HG03064 (cell line): Measurements from ENCODE around the gene ACTN1.

Experiments
- ATAC-seq: cut with Tn5 transposase; IDR thresholded peaks from one replicate; pipeline ENCODE4 v1.9.1; 2021; ENCODE audit warnings: low read depth; ENCODE audit not compliant: unreplicated experiment

The ACTN1 gene

DNA sequence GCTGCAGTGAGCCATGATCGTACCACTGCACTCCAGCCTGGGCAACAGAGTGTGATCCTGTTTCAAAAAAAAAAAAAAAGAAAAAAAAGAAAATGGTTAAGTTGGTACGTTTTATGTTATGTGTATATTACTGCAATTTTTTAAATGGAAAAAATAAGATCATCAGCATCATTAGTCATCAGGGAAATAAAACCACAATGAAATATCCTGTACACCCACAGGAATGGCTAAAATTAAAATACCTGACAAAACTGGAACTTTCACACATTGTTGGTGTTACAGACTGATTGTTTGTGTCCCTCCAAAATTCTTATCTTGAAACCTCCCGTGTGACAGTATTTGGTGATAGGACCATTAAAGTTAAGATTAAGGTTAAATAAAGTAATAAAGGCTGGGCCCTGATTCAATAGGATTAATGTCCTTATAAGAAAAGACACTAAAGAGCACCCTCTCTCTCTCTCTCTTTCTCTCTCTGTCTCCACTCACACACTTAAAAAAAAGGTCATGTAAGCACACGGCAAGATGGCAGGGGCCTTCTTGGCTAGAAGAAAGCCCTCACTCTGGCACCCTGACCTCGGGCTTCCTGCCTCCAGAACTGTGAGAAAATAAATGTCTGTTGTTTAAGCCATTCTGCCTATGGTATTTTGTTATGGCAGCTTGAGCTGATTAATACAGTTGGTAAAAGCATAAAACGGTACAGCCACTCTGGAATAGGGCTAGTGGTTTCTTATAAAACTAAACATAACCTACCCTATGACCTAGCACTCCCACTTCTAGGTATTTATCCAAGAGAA lies 137.9 kb downstream of the ACTN1 start:
- no peak for ATAC-seq

DNA sequence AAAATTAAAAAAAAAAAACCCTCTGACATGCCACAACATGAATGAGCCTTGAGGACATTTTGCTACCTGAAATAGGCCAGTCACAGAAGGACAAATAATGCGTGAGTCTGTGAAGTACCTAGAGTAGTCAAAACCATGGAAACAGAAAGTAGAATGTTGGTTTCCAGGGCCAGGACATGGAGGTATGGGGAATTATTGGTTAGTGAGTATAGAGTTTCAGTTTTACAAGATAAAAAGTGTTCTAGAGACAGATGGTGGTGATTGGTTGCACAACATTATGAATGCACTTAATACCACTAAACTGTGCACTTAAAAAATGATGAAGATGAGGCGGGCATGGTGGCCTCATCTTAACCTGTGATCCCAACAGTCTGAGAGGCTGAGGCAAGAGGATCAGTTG lies 138.6 kb downstream of the ACTN1 start:
- no peak for ATAC-seq

DNA sequence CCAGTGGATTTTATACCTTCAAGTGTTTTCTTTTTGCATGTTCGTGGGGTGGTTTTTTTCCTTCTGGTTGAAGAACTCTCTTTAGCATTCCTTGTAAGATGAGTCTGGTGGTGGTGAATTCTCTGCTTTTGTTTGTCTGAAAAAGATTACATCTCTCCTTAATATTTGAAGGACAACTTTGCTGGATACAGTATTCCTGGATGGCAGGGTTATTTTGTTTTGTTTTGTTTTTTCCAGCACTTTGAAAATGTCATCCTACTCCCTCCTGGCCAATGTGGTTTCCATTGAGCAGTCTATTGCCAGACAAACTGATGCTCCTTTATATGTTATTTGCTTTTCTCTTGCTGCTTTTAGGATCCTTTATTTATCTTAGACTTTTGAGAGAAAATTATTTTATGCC lies 143.0 kb downstream of the ACTN1 start:
- ATAC-seq = no peak

DNA sequence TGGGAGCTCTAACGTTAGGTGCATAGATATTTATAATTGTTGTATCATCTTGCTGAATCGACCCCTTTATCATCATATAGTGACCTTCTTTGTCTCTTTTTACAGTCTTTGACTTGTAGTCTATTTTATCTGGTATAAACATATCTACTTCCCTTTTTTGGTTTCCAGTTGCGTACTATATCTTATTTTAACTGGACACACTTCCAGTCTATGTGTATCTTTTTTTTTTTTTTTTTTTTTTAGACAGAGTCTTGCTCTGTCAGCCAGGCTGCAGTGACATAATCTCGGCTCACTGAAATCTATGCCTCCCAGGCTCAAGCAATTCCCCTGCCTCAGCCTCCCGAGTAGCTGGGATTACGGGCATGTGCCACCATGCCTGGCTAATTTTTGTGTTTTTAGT lies 144.3 kb downstream of the ACTN1 start:
- ATAC-seq = no peak

DNA sequence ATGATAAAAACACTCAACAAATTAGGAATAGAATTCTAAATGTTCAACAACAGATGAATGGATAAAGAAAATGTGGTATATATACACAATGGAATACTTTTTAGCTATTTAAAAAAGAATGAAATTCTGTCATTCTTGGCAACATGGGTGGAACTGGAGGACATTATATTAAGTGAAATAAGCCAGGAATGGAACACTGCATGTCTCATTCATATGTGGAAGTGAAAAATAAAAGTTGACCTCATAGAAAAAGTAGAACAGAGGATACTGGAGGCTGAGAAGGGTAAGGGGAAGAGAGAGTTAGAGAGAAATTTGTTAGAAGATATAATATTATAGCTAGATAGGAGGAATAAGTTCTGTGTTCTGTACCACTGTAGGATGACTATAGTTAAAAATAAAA lies 150.4 kb downstream of the ACTN1 start:
- no peak for ATAC-seq

DNA sequence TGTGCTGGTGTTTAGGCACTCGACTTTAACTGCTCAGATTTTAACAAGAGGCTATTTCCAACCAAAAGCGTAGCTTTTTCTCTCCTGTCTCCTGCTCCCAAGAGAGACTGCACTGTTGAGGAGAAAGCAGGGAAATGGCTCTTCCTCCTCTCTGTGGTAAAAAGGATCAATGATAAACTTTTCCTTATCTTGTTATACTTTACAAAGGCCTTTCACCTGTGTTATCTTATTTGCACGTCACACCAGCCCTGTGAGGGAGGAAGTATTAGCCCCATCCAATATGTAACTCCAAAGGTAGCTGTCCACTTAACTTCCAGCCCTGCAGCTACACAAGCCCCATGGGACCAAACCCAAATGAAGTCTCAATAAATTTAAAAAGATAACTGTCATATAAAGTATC lies 153.4 kb downstream of the ACTN1 start:
- ATAC-seq = no peak

DNA sequence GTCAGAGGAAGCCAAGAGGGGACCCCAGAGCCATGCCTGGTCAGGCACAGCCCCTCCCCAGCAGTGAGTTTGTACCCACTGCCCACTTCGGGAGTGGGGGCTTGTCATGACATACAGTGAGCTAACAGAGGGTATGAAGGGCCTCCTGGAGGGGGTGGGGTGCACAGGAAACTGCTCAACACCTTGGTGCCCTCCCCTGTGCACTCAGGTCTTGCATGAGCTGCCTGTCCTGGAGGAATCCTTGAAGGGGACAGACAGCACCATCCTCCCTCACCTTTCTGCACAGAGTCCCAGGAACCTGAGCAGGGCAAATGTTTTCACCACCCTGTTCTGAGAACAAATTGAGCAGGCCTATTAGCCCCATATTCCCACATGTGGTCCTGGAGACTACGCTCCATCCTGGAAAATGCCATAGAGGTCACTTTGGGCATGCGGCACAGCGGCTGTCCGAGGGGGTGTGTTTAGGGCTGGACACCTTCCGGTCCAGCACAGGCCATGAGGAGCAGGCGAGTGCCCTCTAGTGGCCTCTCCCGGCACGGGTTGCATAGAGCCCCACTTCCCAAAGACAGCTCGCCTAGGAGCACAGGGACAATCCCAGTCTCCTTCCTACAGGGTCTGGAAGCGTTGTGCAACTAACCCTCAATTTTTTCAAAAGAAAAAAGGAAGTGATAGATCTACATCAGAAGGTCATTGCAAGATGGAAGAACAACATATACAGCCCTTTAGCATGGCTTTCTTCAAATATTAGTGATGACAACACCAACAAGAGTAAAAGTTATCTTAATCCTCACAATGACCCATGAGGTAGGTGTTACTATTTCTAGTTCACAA lies 154.4 kb downstream of the ACTN1 start:
- ATAC-seq = no peak

DNA sequence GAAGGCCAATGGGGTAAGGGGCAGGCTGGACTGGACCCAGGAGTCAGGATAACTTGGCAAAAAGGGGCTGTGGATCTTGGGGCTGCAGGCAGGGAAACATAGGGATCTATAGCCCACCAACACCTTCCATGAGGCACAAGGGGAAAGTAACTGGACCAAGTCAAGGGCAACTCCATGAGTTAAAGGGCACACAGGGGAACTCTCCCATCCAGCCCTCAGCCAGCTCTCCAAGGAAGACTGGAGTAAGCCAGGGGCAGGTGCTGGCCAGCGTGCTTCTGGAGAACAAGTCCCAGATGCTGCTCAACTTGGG lies 154.9 kb downstream of the ACTN1 start:
- ATAC-seq = no peak
